LoVo (cell line): ENCODE data around the gene CCL2.
"Not testable (repeated sequence)": the region's sequence is repeated elsewhere in the genome, so short reads cannot be mapped to it uniquely, and the experiment has no call there.

Experiments used
- DNase-seq: peaks from one replicate; pipeline ENCODE4 v3.0.0-alpha.2; 2016; ENCODE audit warnings: low spot score

CCL2 gene

GRCh38 chr17:34254651-34255380 lies at the start of gene CCL2:
TSS of gene CCL2 (plus strand) at chr17:34255285. CDS start at chr17:34255350, 65 bp downstream.
- no peak for DNase-seq

GRCh38 chr17:34205401-34205800 lies 49.7 kb upstream of the CCL2 start:
- no peak for DNase-seq

- DNase-seq = no peak
Measured at GRCh38 chr17:34206569-34206968, 48.5 kb upstream of the CCL2 start.

GRCh38 chr17:34207572-34207971 lies 47.5 kb upstream of the CCL2 start:
- DNase-seq = no peak

- DNase-seq = no peak
Measured at GRCh38 chr17:34218748-34219147, 36.3 kb upstream of the CCL2 start.

GRCh38 chr17:34219405-34219804 lies 35.7 kb upstream of the CCL2 start:
- no peak for DNase-seq

GRCh38 chr17:34220045-34220751 lies 34.9 kb upstream of the CCL2 start:
- DNase-seq = no peak

GRCh38 chr17:34220752-34221395 lies 34.2 kb upstream of the CCL2 start:
- no peak for DNase-seq

GRCh38 chr17:34221411-34221810 lies 33.7 kb upstream of the CCL2 start:
- DNase-seq = no peak

- no peak for DNase-seq
Measured at GRCh38 chr17:34222722-34223497, 32.2 kb upstream of the CCL2 start.

GRCh38 chr17:34225046-34225445 lies 30.0 kb upstream of the CCL2 start:
- no peak for DNase-seq

GRCh38 chr17:34226011-34226743 lies 28.9 kb upstream of the CCL2 start:
- no peak for DNase-seq

GRCh38 chr17:34226744-34227034 lies 28.4 kb upstream of the CCL2 start:
- DNase-seq = no peak

GRCh38 chr17:34227293-34227692 lies 27.8 kb upstream of the CCL2 start:
- not testable (repeated sequence) for DNase-seq

GRCh38 chr17:34227707-34228106 lies 27.4 kb upstream of the CCL2 start:
- DNase-seq = no peak

- no peak for DNase-seq
Measured at GRCh38 chr17:34228781-34229180, 26.3 kb upstream of the CCL2 start.

- no peak for DNase-seq
Measured at GRCh38 chr17:34230342-34230741, 24.7 kb upstream of the CCL2 start.

- no peak for DNase-seq
Measured at GRCh38 chr17:34234616-34235015, 20.5 kb upstream of the CCL2 start.

- no peak for DNase-seq
Measured at GRCh38 chr17:34235389-34236028, 19.6 kb upstream of the CCL2 start.

- no peak for DNase-seq
Measured at GRCh38 chr17:34236281-34236892, 18.7 kb upstream of the CCL2 start.

- no peak for DNase-seq
Measured at GRCh38 chr17:34237458-34237857, 17.6 kb upstream of the CCL2 start.
